T-helper 2 cell treated with Interferon-gamma antibody and Interleukin-4, amounts not matched to agents 5 μg/mL and 100 μg/mL, for 36 hours (primary cell): ENCODE results near the gene ZFAND2B.
A peak's percentile ranks its signal among the peaks of the same experiment; 100 is the strongest.

ENCODE experiments used
- DNase-seq: peaks from one replicate; pipeline ENCODE4 v3.0.0; 2021; ENCODE audit warnings: low spot score
- H3K27ac Mint-ChIP-seq: one replicate; pipeline ENCODE4 v1.8.0; 2021; ENCODE audit warnings: mild to moderate bottlenecking, mixed read lengths
- H3K27me3 Mint-ChIP-seq: one replicate; pipeline ENCODE4 v1.8.0; 2021; ENCODE audit warnings: low read depth, mixed read lengths
- H3K36me3 Mint-ChIP-seq: one replicate; pipeline ENCODE4 v1.8.0; 2021; ENCODE audit warnings: low read depth, mixed read lengths
- H3K4me1 Mint-ChIP-seq: one replicate; pipeline ENCODE4 v1.8.0; 2021; ENCODE audit warnings: low read depth, mixed read lengths
- H3K4me3 Mint-ChIP-seq: one replicate; pipeline ENCODE4 v1.8.0; 2022; ENCODE audit warnings: mild to moderate bottlenecking, moderate library complexity, mixed read lengths
- H3K9me3 Mint-ChIP-seq: one replicate; pipeline ENCODE4 v1.8.0; 2021; ENCODE audit warnings: mixed read lengths

The ZFAND2B gene

GRCh38 chr2:219206328-219207133 lies at the start of gene ZFAND2B:
Gene ZFAND2B, plus strand, starts transcription at chr2:219206782. Its CDS starts 206 bp downstream, at chr2:219206988.
- peaks cover 34% of the 10 kb centered on the region for H3K4me1 Mint-ChIP-seq
- peak; percentile 96 for DNase-seq

DNA sequence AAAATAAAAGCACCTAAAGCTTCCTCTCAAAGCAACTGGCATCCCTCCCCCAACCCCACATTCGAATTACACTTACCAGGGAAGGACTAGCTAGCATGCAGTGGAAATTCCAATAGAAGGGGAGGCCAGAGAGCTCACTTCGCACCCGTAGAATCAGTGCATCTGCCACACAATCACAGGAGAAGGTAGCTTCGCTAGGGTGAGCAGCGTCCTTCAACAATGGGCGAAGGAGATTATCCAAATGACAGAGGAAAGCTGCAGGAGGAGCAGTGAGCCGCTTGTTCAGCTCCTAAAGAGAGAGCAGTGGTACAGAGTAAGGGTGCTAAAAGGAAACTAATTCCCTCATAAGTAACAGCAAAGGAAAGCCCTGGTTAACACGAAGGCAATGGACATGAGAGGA lies 49.2 kb upstream of the ZFAND2B start:
- no peak overlapping the region for H3K4me3 Mint-ChIP-seq
- no peak for DNase-seq
- H3K4me1 Mint-ChIP-seq: peaks cover 19% of the 10 kb centered on the region
- no peaks in the 10 kb centered on the region for H3K9me3 Mint-ChIP-seq
- H3K36me3 Mint-ChIP-seq: peaks cover 10% of the 10 kb centered on the region
- no peaks in the 10 kb centered on the region for H3K27me3 Mint-ChIP-seq
- H3K27ac Mint-ChIP-seq: no peak overlapping the region

More at GRCh38 chr2:219206328-219207133, at the start of gene ZFAND2B:
- Mint-ChIP-seq H3K9me3 (peaks cover 4% of the 10 kb centered on the region), H3K36me3 (peaks cover 24% of the 10 kb centered on the region), H3K4me3 (peak within 1 kb of the TSS; percentile 86), H3K27me3 (no peaks in the 10 kb centered on the region), H3K27ac (peak within 1 kb of the TSS; percentile 94)

GRCh38 chr2:219158025-219158424 lies 48.6 kb upstream of the ZFAND2B start:
- no peak for DNase-seq
- Mint-ChIP-seq H3K9me3 (no peaks in the 10 kb centered on the region), H3K27ac (no peak overlapping the region), H3K36me3 (peaks cover 10% of the 10 kb centered on the region), H3K4me1 (peaks cover 19% of the 10 kb centered on the region), H3K27me3 (no peaks in the 10 kb centered on the region), H3K4me3 (no peak overlapping the region)

GRCh38 chr2:219158586-219158985 lies 48.0 kb upstream of the ZFAND2B start:
- no peaks in the 10 kb centered on the region for H3K9me3 Mint-ChIP-seq
- DNase-seq: no peak
- H3K27me3 Mint-ChIP-seq: no peaks in the 10 kb centered on the region
- no peak overlapping the region for H3K27ac Mint-ChIP-seq
- no peak overlapping the region for H3K4me3 Mint-ChIP-seq
- peaks cover 19% of the 10 kb centered on the region for H3K4me1 Mint-ChIP-seq
- H3K36me3 Mint-ChIP-seq: peaks cover 7% of the 10 kb centered on the region

GRCh38 chr2:219159771-219160185 lies 46.8 kb upstream of the ZFAND2B start:
- DNase-seq: no peak
- Mint-ChIP-seq H3K36me3 (peaks cover 3% of the 10 kb centered on the region), H3K4me3 (peak overlapping the region; percentile 94), H3K9me3 (no peaks in the 10 kb centered on the region), H3K27ac (peak overlapping the region; percentile 96), H3K4me1 (peaks cover 19% of the 10 kb centered on the region), H3K27me3 (no peaks in the 10 kb centered on the region)

DNA sequence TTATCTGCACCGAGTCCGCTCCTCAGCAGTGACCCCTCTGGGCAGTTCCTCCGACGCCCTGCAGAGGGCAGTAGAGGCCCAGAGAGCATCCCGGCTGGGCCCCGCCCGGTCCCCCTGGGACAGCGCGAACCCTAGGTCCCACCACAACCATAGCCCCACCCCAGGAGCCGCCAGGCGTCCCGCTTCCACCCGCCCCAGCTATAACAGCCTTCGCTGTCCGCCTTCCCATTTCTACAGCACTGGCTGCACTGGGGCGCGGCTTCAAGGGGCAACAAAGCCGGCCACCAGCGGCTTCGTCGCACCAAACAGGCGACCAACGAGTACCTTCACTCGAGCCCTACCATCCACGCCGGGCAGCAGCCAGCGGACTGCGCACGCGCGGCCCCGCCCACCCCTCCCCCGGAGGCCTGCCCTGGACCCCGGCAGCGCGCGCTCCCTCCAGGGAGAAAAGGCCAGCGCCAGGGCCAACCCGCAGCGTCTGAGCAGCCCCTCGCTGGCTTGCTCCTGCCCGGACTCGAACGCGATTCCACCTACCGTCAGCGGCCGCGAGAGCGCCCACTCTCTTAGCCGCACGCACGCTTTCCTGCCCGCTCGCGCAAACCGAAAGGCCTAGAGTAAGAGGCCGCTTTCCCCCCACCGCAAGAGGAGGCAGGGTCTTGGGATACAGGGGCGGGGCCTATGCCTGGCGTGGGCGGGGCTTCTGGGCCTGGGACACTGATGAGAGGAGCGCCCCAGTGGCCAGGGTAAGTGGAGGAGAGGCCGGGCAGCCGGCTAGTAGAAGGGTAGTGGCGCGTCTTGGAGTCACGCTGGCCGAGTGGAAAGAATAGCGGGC lies 46.2 kb upstream of the ZFAND2B start, which contains the start of gene NHEJ1:
TSS of gene NHEJ1 (minus strand) at position 630 of the 832 bp plus-strand sequence. CDS start 2,453 bp downstream, outside the sequence.
- peak within 1 kb of the TSS; percentile 94 for H3K4me3 Mint-ChIP-seq
- H3K36me3 Mint-ChIP-seq: peaks cover 3% of the 10 kb centered on the region
- H3K27ac Mint-ChIP-seq: peak within 1 kb of the TSS; percentile 96
- no peaks in the 10 kb centered on the region for H3K9me3 Mint-ChIP-seq
- peak; percentile 95 for DNase-seq
- H3K4me1 Mint-ChIP-seq: peaks cover 19% of the 10 kb centered on the region
- H3K27me3 Mint-ChIP-seq: no peaks in the 10 kb centered on the region

DNA sequence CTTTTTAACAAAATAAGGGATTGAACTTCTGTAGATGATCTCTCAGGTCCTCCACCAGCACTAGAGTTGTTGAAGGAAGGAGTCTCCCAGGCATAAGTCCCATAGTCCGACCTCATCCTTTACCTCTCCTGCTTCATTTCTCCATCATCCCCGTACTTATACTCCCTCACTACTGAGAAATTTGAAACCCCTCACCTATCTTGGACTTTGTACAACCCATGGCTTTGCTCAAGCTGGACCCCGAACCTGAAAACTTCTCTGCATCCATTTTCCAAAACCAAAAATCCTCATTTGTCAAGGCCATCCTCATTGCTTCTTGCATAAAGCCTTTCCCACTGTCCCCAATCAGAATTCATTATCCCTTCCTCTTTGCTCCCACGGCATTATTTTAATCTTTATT lies 45.5 kb upstream of the ZFAND2B start:
- Mint-ChIP-seq H3K4me1 (peaks cover 19% of the 10 kb centered on the region), H3K36me3 (peaks cover 3% of the 10 kb centered on the region)

GRCh38 chr2:219163156-219163555 lies 43.4 kb upstream of the ZFAND2B start:
- DNase-seq: no peak
- Mint-ChIP-seq H3K27me3 (no peaks in the 10 kb centered on the region), H3K4me1 (peaks cover 19% of the 10 kb centered on the region), H3K9me3 (no peaks in the 10 kb centered on the region), H3K27ac (no peak overlapping the region), H3K36me3 (peaks cover 4% of the 10 kb centered on the region), H3K4me3 (no peak overlapping the region)

More for the DNA sequence above, 45.5 kb upstream of the ZFAND2B start:
- peak overlapping the region; percentile 96 for H3K27ac Mint-ChIP-seq
- DNase-seq: no peak
- peak overlapping the region; percentile 94 for H3K4me3 Mint-ChIP-seq
- H3K27me3 Mint-ChIP-seq: no peaks in the 10 kb centered on the region
- H3K9me3 Mint-ChIP-seq: no peaks in the 10 kb centered on the region

DNA sequence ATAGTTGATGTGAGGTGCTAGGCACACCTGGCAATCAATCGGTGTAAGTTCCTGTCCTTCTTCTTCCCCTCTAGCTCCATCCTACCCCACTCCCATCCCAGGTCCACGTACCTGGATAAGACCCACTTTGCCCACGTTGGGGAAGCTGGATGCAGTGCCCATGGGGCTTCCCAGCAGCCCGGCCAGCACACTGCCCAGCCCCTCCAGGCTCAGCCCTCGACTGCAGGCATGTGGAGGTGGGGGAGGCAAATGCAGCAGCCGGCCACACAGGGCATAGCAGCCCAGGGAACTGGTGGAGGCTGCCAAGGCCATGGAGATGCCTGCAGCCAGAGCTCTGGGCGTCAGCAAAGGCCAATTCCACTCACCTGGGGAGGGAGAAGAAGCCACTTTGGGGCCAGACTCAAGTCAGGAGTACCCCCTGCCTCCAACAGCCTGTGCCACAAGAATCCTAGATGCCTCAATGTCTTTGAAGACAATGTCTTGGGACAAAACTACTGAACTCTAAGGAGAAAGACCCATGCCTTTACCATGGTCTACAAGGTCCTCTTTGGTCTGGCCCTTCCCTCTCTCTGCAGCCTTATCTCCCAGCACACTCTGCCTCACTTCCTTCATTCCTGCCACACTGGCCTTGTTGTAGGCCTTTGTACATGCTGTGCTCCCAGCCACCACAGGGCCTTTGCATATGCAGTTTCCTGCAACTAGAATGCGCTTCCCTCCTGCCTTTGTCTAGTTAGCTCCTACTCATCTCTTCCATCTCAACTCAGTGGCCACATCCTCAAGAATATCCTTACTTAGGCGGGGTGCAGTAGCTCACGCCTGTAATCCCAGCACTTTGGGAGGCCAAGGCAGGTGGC lies 41.3 kb upstream of the ZFAND2B start:
- no peak overlapping the region for H3K4me3 Mint-ChIP-seq

GRCh38 chr2:219167997-219168396 lies 38.6 kb upstream of the ZFAND2B start:
- H3K27me3 Mint-ChIP-seq: no peaks in the 10 kb centered on the region
- no peak overlapping the region for H3K27ac Mint-ChIP-seq
- no peak for DNase-seq
- no peak overlapping the region for H3K4me3 Mint-ChIP-seq
- H3K4me1 Mint-ChIP-seq: peaks cover 4% of the 10 kb centered on the region
- H3K9me3 Mint-ChIP-seq: no peaks in the 10 kb centered on the region
- peaks cover 16% of the 10 kb centered on the region for H3K36me3 Mint-ChIP-seq

More for the DNA sequence above, 41.3 kb upstream of the ZFAND2B start:
- Mint-ChIP-seq H3K27me3 (no peaks in the 10 kb centered on the region), H3K9me3 (no peaks in the 10 kb centered on the region), H3K36me3 (peaks cover 4% of the 10 kb centered on the region), H3K4me1 (peaks cover 8% of the 10 kb centered on the region), H3K27ac (no peak overlapping the region)
- no peak for DNase-seq

DNA sequence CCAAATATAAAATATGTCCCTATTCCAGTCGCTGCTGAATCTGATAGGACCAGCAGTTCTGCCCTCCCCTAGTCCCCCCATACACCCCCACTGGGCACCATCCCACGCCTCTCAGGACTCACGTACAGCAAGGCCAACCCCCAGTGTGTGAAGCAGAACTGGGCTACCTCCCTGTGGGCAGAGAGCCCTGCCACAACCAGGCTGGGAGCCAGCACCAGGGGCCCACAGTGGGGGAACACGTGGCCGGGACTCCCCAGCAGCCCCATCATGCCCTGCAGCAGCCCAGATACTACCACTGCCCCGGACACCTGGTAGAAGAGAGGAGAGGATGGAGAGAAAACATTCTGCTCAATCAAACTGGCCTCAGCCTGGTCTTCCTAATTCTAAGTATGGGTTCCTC lies 38.1 kb upstream of the ZFAND2B start:
- H3K4me1 Mint-ChIP-seq: peaks cover 4% of the 10 kb centered on the region
- H3K4me3 Mint-ChIP-seq: no peak overlapping the region
- no peaks in the 10 kb centered on the region for H3K9me3 Mint-ChIP-seq
- H3K27me3 Mint-ChIP-seq: no peaks in the 10 kb centered on the region
- H3K36me3 Mint-ChIP-seq: peaks cover 16% of the 10 kb centered on the region
- H3K27ac Mint-ChIP-seq: no peak overlapping the region
- no peak for DNase-seq

DNA sequence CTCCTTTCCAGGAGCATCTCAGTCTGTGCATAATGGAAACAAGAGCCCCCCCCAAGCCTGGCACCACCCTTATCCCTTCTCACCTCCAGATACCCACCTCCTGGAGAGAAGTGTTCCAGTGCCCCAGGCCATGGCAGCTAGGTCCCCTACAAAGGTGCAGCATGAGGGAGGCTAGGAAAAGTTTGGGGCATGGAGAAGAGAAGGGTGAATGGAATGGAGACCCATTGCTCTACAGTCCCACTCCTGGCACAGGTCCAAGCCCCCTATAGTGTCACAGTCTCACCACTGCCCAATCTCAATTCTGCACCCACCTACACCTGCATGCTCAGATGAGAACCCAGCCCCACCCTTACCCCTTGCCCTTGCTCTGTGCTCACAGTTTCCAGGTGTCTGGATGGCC lies 37.6 kb upstream of the ZFAND2B start:
- Mint-ChIP-seq H3K27ac (no peak overlapping the region), H3K27me3 (no peaks in the 10 kb centered on the region), H3K36me3 (peaks cover 17% of the 10 kb centered on the region), H3K4me3 (no peak overlapping the region), H3K4me1 (peaks cover 4% of the 10 kb centered on the region), H3K9me3 (no peaks in the 10 kb centered on the region)
- DNase-seq: no peak

DNA sequence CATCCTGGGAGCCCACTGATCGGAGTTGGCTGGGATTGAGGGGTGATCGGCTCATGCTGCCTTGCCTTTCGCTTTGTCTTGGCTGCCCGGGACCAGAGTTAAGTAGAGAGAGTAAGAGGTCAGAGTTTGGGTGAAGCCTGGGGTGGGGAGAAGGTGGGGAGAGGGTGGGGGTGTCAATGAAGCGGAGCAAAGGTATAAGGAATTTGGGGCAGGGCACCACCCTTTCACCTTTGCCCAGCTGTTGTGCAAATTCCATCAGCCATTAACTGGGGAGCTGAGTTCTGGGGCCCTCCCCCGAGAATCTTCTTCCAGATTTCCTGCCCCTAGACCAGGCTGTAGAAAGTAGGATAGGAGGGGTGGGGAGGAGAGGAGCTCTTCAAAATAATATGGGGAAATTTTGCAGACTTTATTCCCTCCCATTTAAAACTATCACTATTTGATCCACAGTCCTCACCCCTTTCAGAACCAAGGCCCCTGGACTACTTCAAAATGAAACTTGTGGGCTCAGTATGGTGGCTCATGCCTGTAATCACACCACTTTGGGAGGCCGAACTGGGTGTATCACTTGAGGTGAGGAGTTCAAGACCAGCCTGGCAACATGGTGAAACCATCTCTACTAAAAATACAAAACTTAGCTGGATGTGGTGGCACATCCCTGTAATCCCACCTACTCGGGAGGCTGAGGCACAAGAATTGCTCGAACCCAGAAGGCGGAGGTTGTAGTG lies 36.5 kb upstream of the ZFAND2B start, which contains the start of gene SLC23A3:
TSS of gene SLC23A3 (minus strand) at position 100 of the 725 bp plus-strand sequence. CDS start at position 55, 45 bp downstream.
- H3K27me3 Mint-ChIP-seq: no peaks in the 10 kb centered on the region
- peaks cover 11% of the 10 kb centered on the region for H3K4me1 Mint-ChIP-seq
- no peak for DNase-seq
- no peaks in the 10 kb centered on the region for H3K9me3 Mint-ChIP-seq
- H3K27ac Mint-ChIP-seq: no peak within 1 kb of the TSS
- no peak within 1 kb of the TSS for H3K4me3 Mint-ChIP-seq
- peaks cover 27% of the 10 kb centered on the region for H3K36me3 Mint-ChIP-seq
